Activated B cell treated with CpG ODN at 0.5 μM for 24 hours (primary cell): Measurements from ENCODE around the gene B3GNT9. TPM values are rescaled to one million over a fixed set of nuclear protein-coding genes. Genes with fewer than 3 reads are reported as not detected.

Experiments used
- ATAC-seq: fragments of 200-7000 bp; cut with Tn5 transposase; one replicate; pipeline ENCODE4 v1.10.0; 2021; ENCODE audit warnings: low read depth, mild to moderate bottlenecking, moderate library complexity
- CTCF ChIA-PET: fragments of 350-600 bp; sonication (Branson Sonifier 250); formaldehyde crosslinking; loops from one replicate; lab custom pipeline; 2021; ENCODE audit warnings: antibody characterized with exemption; lab: Charles Lee
- POLR2A ChIA-PET: fragments of 350-600 bp; sonication (Branson Sonifier 250); formaldehyde crosslinking; loops from one replicate; lab custom pipeline; 2021; ENCODE audit warnings: antibody characterized with exemption; lab: Charles Lee
- DNase-seq: peaks from one replicate; pipeline ENCODE4 v3.0.0; 2022
- H3K27ac Mint-ChIP-seq: one replicate; pipeline ENCODE4 v1.8.0; 2020; ENCODE audit warnings: mixed read lengths
- H3K27me3 Mint-ChIP-seq: one replicate; pipeline ENCODE4 v1.8.0; 2021; ENCODE audit warnings: mixed read lengths
- H3K36me3 Mint-ChIP-seq: one replicate; pipeline ENCODE4 v1.8.0; 2021; ENCODE audit warnings: low read depth, mixed read lengths
- H3K4me1 Mint-ChIP-seq: one replicate; pipeline ENCODE4 v1.8.0; 2021; ENCODE audit warnings: mixed read lengths
- H3K4me3 Mint-ChIP-seq: one replicate; pipeline ENCODE4 v1.8.0; 2020; ENCODE audit warnings: mild to moderate bottlenecking, mixed read lengths
- H3K9me3 Mint-ChIP-seq: one replicate; pipeline ENCODE4 v1.8.0; 2020; ENCODE audit warnings: mixed read lengths
- CTCF ChIP-seq: fragments of 200-600 bp; IDR thresholded peaks from one replicate; pipeline ENCODE4 v1.8.0; 2022; ENCODE audit warnings: antibody characterized with exemption, mild to moderate bottlenecking
- intact Hi-C: fragments of 100-400 bp; cut with micrococcal nuclease; formaldehyde crosslinking; loops from one replicate; pipeline ENCODE4 v1.15.1; 2024
- total RNA-seq: library from RNA; stranded (reverse); gene quantifications from 2 replicates; pipeline ENCODE4 v1.2.3, GENCODE V29; 2022

The B3GNT9 gene
- total RNA-seq, 1 donor from 2014 or later = 0.93 TPM

GRCh38 chr16:67098599-67098998 is 52.2 kb downstream of the B3GNT9 start:
- no peak overlapping the region for H3K27ac Mint-ChIP-seq
- ATAC-seq (no peak), DNase-seq (no peak)
- no peaks in the 10 kb centered on the region for H3K9me3 Mint-ChIP-seq
- no peaks in the 10 kb centered on the region for H3K4me1 Mint-ChIP-seq
- H3K4me3 Mint-ChIP-seq = no peak overlapping the region
- POLR2A ChIA-PET = interaction anchor here (0.6 kb wide), 1 partner anchor 164 kb away, joined by 3 read pairs; the partner anchor contains the start of gene CIAO2B
- CTCF ChIA-PET = no interaction called here
- peaks cover 26% of the 10 kb centered on the region for H3K36me3 Mint-ChIP-seq
- no peak for TF ChIP-seq CTCF
- intact Hi-C loops = no loop called here
- no peaks in the 10 kb centered on the region for H3K27me3 Mint-ChIP-seq

Other genes with a start within 250 kb of the B3GNT9 start
- gene CDH16, start 232.1 kb downstream of the B3GNT9 start, total RNA-seq = not detected in 2 replicates
- 0.15 TPM in 1 of 2 replicates, not detected in the other for gene RRAD, start 225.5 kb downstream of the B3GNT9 start, total RNA-seq
- gene CIAO2B, start 216.6 kb downstream of the B3GNT9 start, total RNA-seq = 65.8 and 66.2 TPM in 2 replicates
- 31.9 and 34.7 TPM in 2 replicates for gene CES2, start 215.5 kb downstream of the B3GNT9 start, total RNA-seq
- 0.29 and 0.61 TPM in 2 replicates for gene CES3, start 189.7 kb downstream of the B3GNT9 start, total RNA-seq
- 7.1 and 10.2 TPM in 2 replicates for gene CES4A, start 162.4 kb downstream of the B3GNT9 start, total RNA-seq
- gene CBFB, start 121.8 kb downstream of the B3GNT9 start, total RNA-seq = 66.6 and 67.3 TPM in 2 replicates
- 13.8 and 16.9 TPM in 2 replicates for gene PHAF1, start 41.1 kb downstream of the B3GNT9 start, total RNA-seq
- 31.5 and 37.3 TPM in 2 replicates for gene TRADD, start 8.9 kb upstream of the B3GNT9 start, total RNA-seq
- 5.6 and 6.5 TPM in 2 replicates for gene FBXL8, start 9.0 kb upstream of the B3GNT9 start, total RNA-seq
- gene HSF4, start 13.7 kb upstream of the B3GNT9 start, total RNA-seq = 5.9 and 7.3 TPM in 2 replicates
- gene NOL3, start 19.5 kb upstream of the B3GNT9 start, total RNA-seq = 0.64 and 0.91 TPM in 2 replicates
- gene MATCAP1, start 33.0 kb upstream of the B3GNT9 start, total RNA-seq = 10.6 and 18.7 TPM in 2 replicates
- not detected in 2 replicates for gene EXOC3L1, start 39.1 kb upstream of the B3GNT9 start, total RNA-seq
- gene E2F4, start 41.2 kb upstream of the B3GNT9 start, total RNA-seq = 117 and 128 TPM in 2 replicates
- gene ELMO3, start 48.1 kb upstream of the B3GNT9 start, total RNA-seq = 6.8 and 6.9 TPM in 2 replicates
- 37.1 and 41.3 TPM in 2 replicates for gene TMEM208, start 76.1 kb upstream of the B3GNT9 start, total RNA-seq
- gene FHOD1, start 96.5 kb upstream of the B3GNT9 start, total RNA-seq = 45.5 and 50.4 TPM in 2 replicates
- 1.9 and 2.5 TPM in 2 replicates for gene SLC9A5, start 98.0 kb upstream of the B3GNT9 start, total RNA-seq
- 7.8 TPM in 2 replicates for gene PLEKHG4, start 128.5 kb upstream of the B3GNT9 start, total RNA-seq
- gene KCTD19, start 175.7 kb upstream of the B3GNT9 start, total RNA-seq = not detected in 2 replicates
- gene LRRC36, start 175.8 kb upstream of the B3GNT9 start, total RNA-seq = 0.49 and 0.69 TPM in 2 replicates
- 0.15 TPM in 1 of 2 replicates, not detected in the other for gene TPPP3, start 242.5 kb upstream of the B3GNT9 start, total RNA-seq